ENCODE data around the gene DLG2.

DLG2 gene

DNA sequence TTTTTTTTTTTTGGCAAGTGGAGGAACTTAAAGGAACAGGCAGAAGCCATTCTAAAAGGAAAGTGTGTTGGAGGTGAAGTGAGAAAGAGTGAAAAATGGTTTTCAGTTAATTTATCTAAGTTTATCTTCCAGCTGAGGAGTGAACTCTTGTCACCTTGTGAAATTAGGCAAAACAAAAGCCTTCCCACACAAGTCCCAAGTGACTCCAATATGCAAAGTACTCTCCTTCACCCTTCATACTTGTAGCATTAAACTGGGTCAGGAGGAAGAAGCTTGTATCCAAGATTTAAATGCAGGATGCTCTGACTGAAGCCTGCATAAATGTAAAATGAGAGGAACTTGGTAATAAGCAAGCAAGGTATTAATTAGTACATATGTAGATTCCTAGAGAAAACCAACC is 796.8 kb downstream of the DLG2 start:
- H3K27ac ChIP-seq (ENCODE audit: low read length): no peak overlapping the region
- H2AFZ ChIP-seq (ENCODE audit: low read length): no peak overlapping the region
- H3K4me3 ChIP-seq (ENCODE audit: low read length): no peak overlapping the region
- no peak for DNase-seq
- H3K9me3 ChIP-seq (replicated peaks; ENCODE audit: insufficient read depth, low read length): no peaks in the 10 kb centered on the region
- H3F3A ChIP-seq (ENCODE audit: insufficient read depth, low read length): no peaks in the 10 kb centered on the region
- no peaks in the 10 kb centered on the region for H3K4me1 ChIP-seq (ENCODE audit: low read length)
- no peaks in the 10 kb centered on the region for H3K9me2 ChIP-seq (replicated peaks; ENCODE audit: insufficient read depth, low read length)
- no peaks in the 10 kb centered on the region for H4K20me1 ChIP-seq (ENCODE audit: insufficient read depth, low read length)
- no peaks in the 10 kb centered on the region for H3K36me3 ChIP-seq (replicated peaks; ENCODE audit: insufficient read depth, low read length)
- H3K79me2 ChIP-seq (ENCODE audit: low read length): no peaks in the 10 kb centered on the region
- H3K27me3 ChIP-seq (replicated peaks; ENCODE audit: insufficient read depth, low read length): no peaks in the 10 kb centered on the region
- H3K4me2 ChIP-seq (ENCODE audit: low read depth, low read length): no peak overlapping the region
- TF ChIP-seq, protein P1, sequence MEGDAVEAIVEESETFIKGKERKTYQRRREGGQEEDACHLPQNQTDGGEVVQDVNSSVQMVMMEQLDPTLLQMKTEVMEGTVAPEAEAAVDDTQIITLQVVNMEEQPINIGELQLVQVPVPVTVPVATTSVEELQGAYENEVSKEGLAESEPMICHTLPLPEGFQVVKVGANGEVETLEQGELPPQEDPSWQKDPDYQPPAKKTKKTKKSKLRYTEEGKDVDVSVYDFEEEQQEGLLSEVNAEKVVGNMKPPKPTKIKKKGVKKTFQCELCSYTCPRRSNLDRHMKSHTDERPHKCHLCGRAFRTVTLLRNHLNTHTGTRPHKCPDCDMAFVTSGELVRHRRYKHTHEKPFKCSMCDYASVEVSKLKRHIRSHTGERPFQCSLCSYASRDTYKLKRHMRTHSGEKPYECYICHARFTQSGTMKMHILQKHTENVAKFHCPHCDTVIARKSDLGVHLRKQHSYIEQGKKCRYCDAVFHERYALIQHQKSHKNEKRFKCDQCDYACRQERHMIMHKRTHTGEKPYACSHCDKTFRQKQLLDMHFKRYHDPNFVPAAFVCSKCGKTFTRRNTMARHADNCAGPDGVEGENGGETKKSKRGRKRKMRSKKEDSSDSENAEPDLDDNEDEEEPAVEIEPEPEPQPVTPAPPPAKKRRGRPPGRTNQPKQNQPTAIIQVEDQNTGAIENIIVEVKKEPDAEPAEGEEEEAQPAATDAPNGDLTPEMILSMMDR (IDR thresholded peaks at IDR 0.05; ENCODE audit: low read length): no peak
- TF ChIP-seq EZH2phosphoT487 (IDR thresholded peaks at IDR 0.05; ENCODE audit: low read length) (no peak), EZH2 (optimal IDR thresholded peaks at IDR 0.05; ENCODE audit: low read depth, low read length) (no peak)
- no peak overlapping the region for H3K9ac ChIP-seq (ENCODE audit: low read length)

DNA sequence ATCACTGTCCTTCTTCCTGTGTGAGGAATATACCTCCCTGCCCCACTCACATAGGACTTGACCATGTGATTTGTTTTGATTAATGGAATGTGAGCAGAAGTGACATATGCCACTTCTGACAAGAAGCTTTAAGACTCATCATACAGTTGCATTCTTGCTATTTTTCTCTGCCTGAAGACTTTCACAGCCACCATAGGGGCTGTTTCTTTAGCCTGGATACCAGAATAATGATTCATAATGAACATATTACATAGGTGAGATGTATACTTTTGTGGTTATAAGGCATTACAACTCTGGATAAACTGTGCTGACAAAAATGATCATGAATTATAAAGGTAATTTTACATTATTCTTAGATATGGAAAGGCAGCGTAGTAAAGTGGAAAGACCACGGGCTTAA is 798.0 kb downstream of the DLG2 start:
- no peak overlapping the region for H2AFZ ChIP-seq (ENCODE audit: low read length)
- H3K27ac ChIP-seq (ENCODE audit: low read length): no peak overlapping the region
- H3K27me3 ChIP-seq (replicated peaks; ENCODE audit: insufficient read depth, low read length): no peaks in the 10 kb centered on the region
- H4K20me1 ChIP-seq (ENCODE audit: insufficient read depth, low read length): no peaks in the 10 kb centered on the region
- TF ChIP-seq, protein P1 (IDR thresholded peaks at IDR 0.05; ENCODE audit: low read length): no peak
- TF ChIP-seq EZH2 (optimal IDR thresholded peaks at IDR 0.05; ENCODE audit: low read depth, low read length) (no peak), EZH2phosphoT487 (IDR thresholded peaks at IDR 0.05; ENCODE audit: low read length) (no peak)
- DNase-seq: no peak
- no peaks in the 10 kb centered on the region for H3K4me1 ChIP-seq (ENCODE audit: low read length)
- no peak overlapping the region for H3K4me2 ChIP-seq (ENCODE audit: low read depth, low read length)
- no peak overlapping the region for H3K9ac ChIP-seq (ENCODE audit: low read length)
- no peaks in the 10 kb centered on the region for H3K79me2 ChIP-seq (ENCODE audit: low read length)
- no peak overlapping the region for H3K4me3 ChIP-seq (ENCODE audit: low read length)
- no peaks in the 10 kb centered on the region for H3K9me2 ChIP-seq (replicated peaks; ENCODE audit: insufficient read depth, low read length)
- no peaks in the 10 kb centered on the region for H3K36me3 ChIP-seq (replicated peaks; ENCODE audit: insufficient read depth, low read length)
- H3K9me3 ChIP-seq (replicated peaks; ENCODE audit: insufficient read depth, low read length): no peaks in the 10 kb centered on the region
- no peaks in the 10 kb centered on the region for H3F3A ChIP-seq (ENCODE audit: insufficient read depth, low read length)

DNA sequence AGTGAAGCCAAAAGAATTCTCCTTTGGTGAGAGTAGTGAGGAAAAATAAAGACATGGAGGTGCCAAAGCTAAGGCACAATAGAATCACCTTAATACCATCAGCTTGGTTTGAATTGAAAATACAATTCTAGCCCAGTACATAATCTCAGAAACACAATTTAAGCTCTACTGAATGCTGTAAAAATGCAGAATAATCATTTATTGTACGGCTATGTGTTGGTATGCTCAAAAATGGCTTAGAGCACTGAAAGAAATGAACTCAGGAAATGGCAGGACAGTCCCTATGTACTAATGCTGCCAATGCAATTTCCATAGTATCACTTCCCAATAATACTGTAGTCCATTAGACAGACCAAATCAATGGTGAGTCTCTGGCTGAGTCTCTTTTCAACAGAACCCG is 798.5 kb downstream of the DLG2 start:
- no peaks in the 10 kb centered on the region for H3K36me3 ChIP-seq (replicated peaks; ENCODE audit: insufficient read depth, low read length)
- H3K9me2 ChIP-seq (replicated peaks; ENCODE audit: insufficient read depth, low read length): no peaks in the 10 kb centered on the region
- no peak overlapping the region for H3K9ac ChIP-seq (ENCODE audit: low read length)
- H3K27ac ChIP-seq (ENCODE audit: low read length): no peak overlapping the region
- no peak overlapping the region for H2AFZ ChIP-seq (ENCODE audit: low read length)
- H4K20me1 ChIP-seq (ENCODE audit: insufficient read depth, low read length): no peaks in the 10 kb centered on the region
- no peak overlapping the region for H3K4me3 ChIP-seq (ENCODE audit: low read length)
- H3K27me3 ChIP-seq (replicated peaks; ENCODE audit: insufficient read depth, low read length): no peaks in the 10 kb centered on the region
- no peaks in the 10 kb centered on the region for H3K4me1 ChIP-seq (ENCODE audit: low read length)
- TF ChIP-seq EZH2 (optimal IDR thresholded peaks at IDR 0.05; ENCODE audit: low read depth, low read length) (no peak), EZH2phosphoT487 (IDR thresholded peaks at IDR 0.05; ENCODE audit: low read length) (no peak)
- TF ChIP-seq, protein P1 (IDR thresholded peaks at IDR 0.05; ENCODE audit: low read length): no peak
- DNase-seq: no peak
- no peaks in the 10 kb centered on the region for H3F3A ChIP-seq (ENCODE audit: insufficient read depth, low read length)
- H3K4me2 ChIP-seq (ENCODE audit: low read depth, low read length): no peak overlapping the region
- no peaks in the 10 kb centered on the region for H3K9me3 ChIP-seq (replicated peaks; ENCODE audit: insufficient read depth, low read length)
- no peaks in the 10 kb centered on the region for H3K79me2 ChIP-seq (ENCODE audit: low read length)

Data from MM.1S (cell line).